GM19023 (cell line): ENCODE results near the gene CDKN2D.
A peak's percentile ranks its signal among the peaks of the same experiment; 100 is the strongest.
"Not testable (repeated sequence)": the region's sequence is repeated elsewhere in the genome, so short reads cannot be mapped to it uniquely, and the experiment has no call there.

Experiments used
- ATAC-seq: cut with Tn5 transposase; IDR thresholded peaks from one replicate; pipeline ENCODE4 v1.9.1; 2021; ENCODE audit warnings: mild to moderate bottlenecking, moderate library complexity; ENCODE audit not compliant: unreplicated experiment

CDKN2D gene

GRCh38 chr19:10582091-10582490 lies 13.3 kb upstream of the CDKN2D start:
- ATAC-seq: no peak

GRCh38 chr19:10580979-10581631 lies 12.3 kb upstream of the CDKN2D start:
- ATAC-seq: no peak

- ATAC-seq: no peak
These were observed 9.2 kb upstream of the CDKN2D start for GRCh38 chr19:10577951-10578350.

- ATAC-seq: no peak
These were observed 6.4 kb upstream of the CDKN2D start for GRCh38 chr19:10575011-10575716.

GRCh38 chr19:10574462-10574861 lies 5.7 kb upstream of the CDKN2D start:
- no peak for ATAC-seq

- not testable (repeated sequence) for ATAC-seq
These were observed 5.0 kb upstream of the CDKN2D start for GRCh38 chr19:10573793-10574192.

- peak; percentile 3 for ATAC-seq
These were observed 535 bp downstream of the CDKN2D start for GRCh38 chr19:10568062-10568825.

GRCh38 chr19:10567656-10568055 lies 1.1 kb downstream of the CDKN2D start:
- no peak for ATAC-seq

- ATAC-seq: no peak
These were observed 1.9 kb downstream of the CDKN2D start for GRCh38 chr19:10566658-10567410.

GRCh38 chr19:10566408-10566657 lies 2.4 kb downstream of the CDKN2D start:
- no peak for ATAC-seq

- ATAC-seq: peak; percentile 55
These were observed 3.0 kb downstream of the CDKN2D start, which contains the start of gene KRI1 for GRCh38 chr19:10565567-10566407. Gene KRI1 (minus strand): TSS chr19:10566010. CDS start chr19:10565999, 11 bp downstream.

GRCh38 chr19:10565028-10565566 lies 3.7 kb downstream of the CDKN2D start:
- ATAC-seq: no peak

- ATAC-seq: no peak
These were observed 6.2 kb downstream of the CDKN2D start for GRCh38 chr19:10562609-10563008.

GRCh38 chr19:10560154-10560553 lies 8.6 kb downstream of the CDKN2D start:
- no peak for ATAC-seq

- ATAC-seq: no peak
These were observed 11.1 kb downstream of the CDKN2D start for GRCh38 chr19:10557603-10558197.

GRCh38 chr19:10555610-10555973 lies 13.2 kb downstream of the CDKN2D start:
- ATAC-seq: no peak

GRCh38 chr19:10554760-10555609 lies 13.8 kb downstream of the CDKN2D start:
- no peak for ATAC-seq

GRCh38 chr19:10553943-10554381 lies 14.8 kb downstream of the CDKN2D start:
- ATAC-seq: peak; percentile 47
